Measurements from ENCODE around the gene PRRC2B.
"Not testable (repeated sequence)": the region's sequence is repeated elsewhere in the genome, so short reads cannot be mapped to it uniquely, and the experiment has no call there.

Gene PRRC2B

DNA sequence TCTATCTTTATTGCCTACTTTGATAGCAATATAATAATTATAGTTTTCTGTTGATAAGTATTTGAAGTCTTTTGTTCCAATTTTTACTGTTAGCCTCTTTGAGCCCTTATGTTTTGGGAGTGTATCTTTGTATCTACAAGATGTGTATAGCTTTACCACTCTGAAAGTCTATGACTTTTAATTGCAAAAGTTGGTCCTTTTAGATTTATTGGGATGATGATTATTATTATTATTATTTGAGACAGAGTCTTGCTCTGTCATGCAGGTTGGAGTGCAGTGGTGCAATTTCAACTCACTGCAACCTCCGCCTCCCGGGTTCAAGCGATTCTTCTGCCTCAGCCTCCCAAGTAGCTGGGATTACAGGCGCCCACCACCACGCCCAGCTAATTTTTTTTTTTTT is 78.2 kb downstream of the PRRC2B start:
- not testable (repeated sequence) for DNase-seq (ENCODE audit: low read depth)

DNA sequence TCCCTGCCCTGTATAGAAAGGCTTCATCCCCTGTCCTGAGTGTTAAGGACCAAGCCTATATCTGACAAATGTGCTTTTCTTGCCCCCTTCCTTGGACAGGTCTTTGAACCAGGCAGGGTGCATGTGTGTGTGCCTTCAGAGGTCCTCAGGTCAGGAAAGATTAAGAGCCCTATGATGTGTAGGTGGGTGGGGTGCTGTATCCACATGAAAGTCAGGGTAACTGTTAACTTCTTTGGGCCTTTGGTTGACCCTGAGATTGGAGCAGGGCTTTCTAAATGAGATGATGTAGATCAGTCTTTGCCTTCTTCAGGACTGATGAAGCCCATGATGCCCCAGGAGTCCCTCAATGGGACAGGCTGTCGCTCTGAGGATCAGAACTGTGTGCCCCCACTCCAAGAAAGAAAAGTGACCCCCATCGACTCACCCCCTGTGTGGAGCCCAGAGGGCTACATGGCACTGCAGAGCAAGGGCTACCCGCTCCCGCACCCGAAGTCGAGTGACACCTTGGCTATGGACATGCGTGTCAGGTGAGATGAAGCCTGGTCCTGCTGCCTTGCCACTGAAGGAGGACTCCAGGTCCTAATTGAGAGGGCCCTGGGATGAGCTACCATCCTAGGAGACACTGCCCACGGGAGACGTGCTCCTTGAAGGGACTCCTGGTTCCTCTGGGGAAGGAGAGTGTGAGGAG is 79.5 kb downstream of the PRRC2B start:
- no peak for DNase-seq (ENCODE audit: low read depth)

DNA sequence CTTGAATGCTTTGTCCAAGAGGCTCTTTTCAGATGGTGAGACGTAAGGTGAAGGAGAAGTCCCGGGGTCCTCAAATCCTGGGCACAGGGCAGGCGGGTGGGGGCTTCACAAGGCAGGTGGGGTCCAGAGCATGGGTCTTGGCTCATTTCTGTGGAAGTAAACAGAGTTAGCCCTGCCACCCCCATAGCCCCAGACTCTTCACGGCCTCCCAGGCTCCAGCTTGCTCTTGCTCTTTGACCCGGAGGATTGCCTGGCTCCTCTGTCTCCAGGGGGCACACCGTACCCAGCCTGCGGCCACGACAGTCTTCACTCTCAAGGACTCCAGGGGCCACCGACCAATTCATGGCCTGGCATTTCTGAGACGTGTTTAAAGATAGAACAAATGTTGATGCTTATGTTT is 80.0 kb downstream of the PRRC2B start:
- no peak for DNase-seq (ENCODE audit: low read depth)

DNA sequence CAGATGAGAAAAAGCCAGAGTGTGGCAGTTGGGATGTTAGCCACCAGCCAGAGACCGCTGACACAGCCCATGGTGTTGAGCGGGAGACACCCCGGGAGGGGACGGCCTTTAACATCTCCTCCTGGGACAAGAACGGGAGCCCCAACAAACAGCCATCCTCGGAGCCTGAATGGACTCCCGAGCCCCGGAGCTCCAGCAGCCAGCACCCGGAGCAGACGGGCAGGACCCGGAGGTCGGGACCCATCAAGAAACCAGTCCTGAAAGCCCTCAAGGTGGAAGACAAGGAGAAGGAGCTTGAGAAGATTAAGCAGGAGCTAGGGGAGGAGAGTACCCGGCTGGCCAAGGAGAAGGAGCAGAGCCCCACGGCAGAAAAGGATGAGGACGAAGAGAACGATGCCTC is 80.8 kb downstream of the PRRC2B start:
- DNase-seq (ENCODE audit: low read depth), result no peak

DNA sequence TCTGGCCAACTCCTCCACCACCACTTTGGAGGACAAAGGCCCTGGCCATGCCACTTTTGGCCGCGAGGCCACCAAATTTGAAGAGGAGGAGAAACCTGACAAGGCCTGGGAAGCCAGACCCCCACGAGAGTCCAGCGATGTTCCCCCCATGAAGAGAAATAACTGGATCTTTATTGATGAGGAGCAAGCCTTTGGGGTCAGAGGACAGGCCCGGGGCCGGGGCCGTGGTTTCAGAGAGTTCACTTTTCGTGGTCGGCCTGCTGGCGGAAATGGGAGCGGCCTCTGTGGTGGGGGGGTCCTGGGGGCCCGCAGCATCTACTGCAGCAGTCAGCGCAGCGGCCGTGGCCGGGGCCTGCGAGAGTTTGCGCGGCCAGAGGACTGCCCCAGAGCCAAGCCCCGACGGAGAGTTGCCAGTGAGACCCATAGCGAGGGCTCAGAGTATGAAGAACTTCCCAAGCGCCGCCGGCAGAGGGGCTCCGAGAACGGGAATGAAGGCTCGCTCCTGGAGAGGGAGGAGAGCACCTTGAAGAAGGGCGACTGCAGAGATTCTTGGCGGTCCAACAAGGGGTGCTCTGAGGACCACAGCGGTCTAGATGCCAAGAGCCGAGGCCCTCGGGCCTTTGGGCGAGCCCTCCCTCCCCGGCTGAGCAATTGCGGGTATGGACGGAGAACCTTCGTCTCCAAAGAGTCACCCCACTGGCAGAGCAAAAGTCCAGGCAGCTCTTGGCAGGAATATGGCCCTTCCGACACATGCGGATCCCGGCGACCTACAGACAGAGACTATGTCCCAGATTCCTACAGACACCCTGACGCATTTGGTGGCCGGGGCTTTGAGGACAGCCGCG is 81.4 kb downstream of the PRRC2B start:
- no peak for DNase-seq (ENCODE audit: low read depth)

DNA sequence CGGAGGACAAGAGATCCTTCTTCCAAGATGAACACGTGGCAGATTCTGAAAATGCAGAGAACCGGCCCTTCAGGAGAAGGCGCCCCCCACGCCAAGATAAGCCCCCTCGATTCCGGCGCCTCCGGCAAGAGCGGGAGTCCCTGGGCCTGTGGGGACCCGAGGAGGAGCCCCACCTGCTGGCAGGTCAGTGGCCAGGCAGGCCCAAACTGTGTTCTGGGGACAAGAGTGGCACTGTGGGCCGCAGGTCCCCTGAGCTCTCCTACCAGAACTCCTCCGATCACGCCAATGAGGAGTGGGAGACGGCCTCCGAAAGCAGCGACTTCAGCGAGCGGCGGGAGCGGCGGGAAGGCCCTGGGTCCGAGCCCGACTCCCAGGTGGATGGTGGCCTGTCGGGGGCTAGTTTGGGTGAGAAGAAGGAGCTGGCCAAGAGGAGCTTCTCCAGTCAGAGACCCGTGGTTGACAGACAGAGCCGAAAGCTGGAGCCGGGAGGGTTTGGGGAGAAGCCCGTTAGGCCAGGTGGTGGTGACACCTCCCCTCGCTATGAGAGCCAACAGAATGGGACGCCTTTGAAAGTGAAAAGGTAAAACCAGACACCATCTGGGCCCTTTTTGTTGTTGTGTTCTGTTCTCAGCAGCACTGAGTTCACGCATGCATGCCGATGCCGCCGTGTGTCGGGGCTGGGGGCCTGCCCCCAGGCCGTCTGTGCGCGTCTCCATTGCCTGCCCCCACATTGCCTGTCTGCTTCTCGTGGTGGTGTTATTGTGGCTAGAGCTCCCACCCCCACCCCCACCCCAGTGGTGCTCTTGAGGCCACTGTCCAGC is 82.3 kb downstream of the PRRC2B start:
- DNase-seq (ENCODE audit: low read depth), result no peak

DNA sequence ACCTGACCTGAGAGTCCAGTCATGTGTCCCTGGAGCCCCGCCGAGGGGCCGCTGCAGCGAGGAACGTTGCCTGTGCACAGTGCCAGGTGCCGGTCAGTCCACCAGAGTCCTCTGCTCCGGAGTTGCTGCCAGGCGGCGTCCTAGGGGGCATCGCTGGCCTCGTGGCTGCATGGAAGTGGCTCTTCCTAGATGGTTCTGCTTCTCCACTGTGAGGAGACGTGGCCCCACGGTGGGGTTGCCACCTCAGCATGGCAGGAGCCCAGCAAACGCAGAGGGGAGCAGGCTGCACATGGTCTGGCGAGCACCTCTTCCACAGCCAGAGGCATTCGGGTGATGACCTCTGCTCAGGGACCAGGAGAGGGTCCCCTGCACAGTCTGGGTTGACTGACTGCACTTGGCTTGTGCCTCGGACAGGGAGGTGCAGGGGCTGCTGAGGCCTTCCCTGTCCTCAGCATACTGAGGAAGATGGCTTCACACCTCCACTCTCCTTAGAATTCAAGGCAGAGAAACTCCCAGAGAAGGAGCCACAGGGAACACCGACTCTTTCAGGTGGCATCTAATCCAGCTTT is 83.0 kb downstream of the PRRC2B start:
- DNase-seq (ENCODE audit: low read depth), result no peak

DNA sequence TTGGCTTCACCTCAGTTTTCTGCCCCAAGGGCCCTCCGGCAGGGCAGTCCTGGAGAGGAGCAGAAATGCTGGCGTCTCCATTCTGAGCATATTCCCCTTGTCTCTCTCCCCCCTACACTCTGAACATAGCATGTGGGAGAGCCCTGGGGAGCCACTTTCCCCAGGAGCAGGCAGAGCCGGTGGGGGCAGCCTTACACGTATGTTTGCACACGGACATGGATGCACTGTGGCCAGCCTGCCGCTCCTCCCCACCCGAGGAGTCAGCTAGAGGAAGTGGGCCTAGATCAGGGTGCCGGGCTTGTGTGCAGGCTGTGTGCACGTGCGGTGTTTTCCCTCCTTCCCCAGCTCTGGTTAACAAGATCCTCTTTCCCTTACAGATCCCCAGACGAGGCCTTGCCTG is 83.5 kb downstream of the PRRC2B start:
- DNase-seq (ENCODE audit: low read depth), result no peak

DNA sequence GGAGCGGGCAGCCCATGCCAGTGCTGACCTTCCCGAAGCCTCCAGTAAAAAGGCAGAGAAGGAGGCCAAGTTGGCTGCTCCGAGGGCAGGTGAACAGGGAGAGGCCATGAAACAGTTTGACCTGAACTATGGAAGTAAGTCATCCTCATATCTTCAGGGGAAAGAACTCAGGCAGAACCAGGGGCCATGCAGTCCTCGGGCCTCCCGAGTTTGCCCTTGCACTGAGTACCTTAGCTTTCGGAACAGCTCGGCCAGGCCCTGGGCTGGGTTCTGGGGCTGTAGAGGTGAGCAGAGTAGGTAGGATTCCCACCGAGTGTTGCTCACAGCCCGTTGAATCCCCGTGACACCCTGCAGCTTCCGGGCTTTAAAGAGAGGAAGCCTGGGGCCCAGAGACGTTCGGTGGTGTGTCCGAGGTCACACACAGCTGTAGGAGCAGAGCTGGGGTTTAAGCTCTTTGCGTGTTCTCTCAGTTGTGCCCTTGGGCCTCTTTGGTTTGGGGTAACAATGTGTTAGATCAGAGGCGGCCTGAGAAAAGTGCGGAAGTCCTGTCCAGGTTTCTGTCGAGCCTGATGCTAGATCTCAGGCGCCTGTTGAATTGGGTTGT is 84.0 kb downstream of the PRRC2B start:
- no peak for DNase-seq (ENCODE audit: low read depth)

DNA sequence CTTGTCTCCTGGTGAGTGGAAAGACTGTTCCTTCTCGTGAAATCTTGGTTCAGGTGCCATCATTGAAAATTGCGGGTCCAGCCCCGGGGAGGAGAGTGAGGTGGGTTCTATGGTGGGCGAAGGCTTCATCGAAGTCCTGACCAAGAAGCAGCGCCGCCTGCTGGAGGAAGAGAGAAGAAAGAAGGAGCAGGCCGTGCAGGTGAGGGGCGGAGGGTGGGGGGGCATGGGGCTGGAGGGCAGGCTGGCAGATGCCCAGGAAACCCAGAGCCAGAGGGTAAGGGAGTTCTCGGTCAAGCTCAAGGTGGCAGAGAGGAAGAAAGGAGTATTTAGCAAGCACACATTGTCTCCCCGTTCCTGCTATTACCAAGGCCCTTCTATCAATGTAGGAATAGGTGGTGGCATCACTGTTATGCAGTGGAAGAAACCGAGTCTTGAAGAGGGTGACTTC is 84.6 kb downstream of the PRRC2B start:
- DNase-seq (ENCODE audit: low read depth), result no peak

DNA sequence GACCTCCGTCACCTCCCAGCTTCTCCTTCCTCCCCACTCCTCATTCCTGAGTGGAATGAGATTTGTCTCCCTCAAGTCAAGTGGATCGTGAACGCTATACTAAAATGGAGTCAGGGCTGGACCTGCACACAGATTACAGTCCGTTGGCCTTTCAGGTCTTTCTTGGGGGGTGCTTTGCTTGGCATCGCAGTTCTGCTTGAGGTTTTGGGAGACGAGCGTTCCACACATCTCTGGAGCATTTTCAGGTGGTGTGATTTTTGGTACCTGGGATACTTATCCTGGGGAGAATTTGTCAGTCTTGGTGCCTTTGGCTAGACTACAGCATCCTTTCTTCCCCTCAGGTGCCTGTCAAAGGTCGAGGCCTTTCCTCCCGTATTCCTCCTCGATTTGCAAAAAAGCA is 85.0 kb downstream of the PRRC2B start:
- DNase-seq (ENCODE audit: low read depth), result no peak

DNA sequence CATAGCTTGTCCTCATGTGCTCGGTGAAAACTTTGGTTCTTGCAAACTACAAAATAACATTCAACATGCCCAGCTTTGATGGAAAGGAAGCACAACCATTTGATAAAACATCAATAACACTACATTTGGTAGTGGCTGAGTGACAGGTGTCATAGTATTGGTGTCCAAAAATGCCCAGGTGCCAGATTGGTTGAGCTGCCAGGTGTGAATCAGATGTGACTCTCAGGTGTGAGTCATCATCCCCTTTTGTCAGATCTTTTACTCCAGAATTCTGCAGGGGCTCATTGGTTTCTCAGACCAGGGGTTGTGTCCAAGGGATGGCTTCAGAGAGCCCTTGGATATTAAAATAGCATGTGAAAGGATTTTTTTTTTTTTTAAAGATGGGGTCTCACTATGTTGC is 86.4 kb downstream of the PRRC2B start:
- no peak for DNase-seq (ENCODE audit: low read depth)

DNA sequence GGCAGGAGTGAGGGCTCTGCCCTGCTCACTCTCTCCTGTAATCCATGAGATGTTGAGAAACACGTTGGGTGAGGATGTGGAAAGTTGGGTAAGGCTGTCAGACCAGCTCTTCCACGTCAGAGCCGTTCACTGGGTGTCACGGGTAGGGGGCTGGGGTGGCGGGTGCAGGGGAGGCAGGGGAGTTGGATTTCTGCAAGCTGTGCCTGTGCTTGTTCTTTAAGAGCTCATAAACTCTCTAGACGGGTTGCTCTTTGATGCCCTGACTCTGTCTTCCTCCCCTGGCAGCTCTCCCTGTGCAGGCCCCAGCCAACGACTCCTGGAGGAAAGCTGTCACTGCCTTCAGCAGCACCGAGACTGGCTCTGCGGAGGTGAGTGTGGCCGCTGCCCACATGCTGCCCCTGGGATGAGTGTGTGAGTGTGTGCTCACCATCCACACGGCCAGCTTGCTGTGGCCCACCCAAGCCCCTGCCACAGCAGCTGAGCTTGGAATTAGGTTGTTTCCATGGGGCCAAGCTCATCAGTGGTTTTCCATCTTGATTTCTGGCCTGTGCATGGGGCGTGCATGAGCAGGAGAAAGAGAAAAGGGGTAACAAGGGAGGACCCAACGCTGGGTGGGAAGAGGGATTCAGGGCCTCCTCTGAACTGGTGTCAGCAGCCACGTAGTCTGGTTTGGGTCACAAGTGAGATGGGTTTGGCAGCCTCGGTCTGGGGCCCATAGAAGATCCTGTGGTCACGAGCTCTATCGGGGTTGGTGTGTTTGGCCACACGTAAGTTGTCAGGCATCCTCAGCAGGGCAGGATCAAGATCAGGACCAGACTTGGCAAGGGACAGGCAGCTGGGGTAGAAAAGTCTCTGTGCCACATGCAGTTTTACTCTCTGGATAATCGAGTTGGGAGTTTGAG is 87.8 kb downstream of the PRRC2B start:
- no peak for DNase-seq (ENCODE audit: low read depth)

DNA sequence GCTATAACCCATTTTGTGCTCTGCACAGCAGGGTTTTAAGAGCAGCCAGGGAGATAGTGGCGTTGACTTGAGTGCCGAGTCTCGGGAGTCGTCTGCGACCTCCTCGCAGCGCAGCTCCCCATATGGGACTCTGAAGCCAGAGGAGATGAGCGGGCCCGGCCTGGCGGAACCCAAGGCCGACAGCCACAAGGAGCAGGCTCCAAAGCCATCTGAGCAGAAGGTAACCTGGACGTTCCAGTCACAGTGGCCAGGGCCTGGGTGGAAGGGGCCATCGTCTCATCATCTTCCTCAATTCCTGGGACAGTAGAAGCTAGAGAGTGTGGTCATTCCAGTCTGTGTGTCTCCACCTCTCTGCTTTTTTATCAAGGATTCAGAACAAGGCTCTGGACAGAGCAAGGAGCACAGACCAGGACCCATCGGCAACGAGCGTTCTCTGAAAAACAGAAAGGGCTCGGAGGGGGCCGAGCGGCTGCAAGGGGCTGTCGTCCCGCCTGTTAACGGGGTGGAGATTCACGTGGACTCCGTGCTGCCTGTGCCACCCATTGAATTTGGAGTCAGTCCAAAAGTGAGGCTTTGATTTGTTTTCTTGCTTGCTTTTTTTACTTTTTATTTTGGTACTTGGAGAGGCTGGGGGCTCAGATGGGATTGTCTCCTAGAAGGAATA is 88.6 kb downstream of the PRRC2B start:
- DNase-seq (ENCODE audit: low read depth), result no peak

DNA sequence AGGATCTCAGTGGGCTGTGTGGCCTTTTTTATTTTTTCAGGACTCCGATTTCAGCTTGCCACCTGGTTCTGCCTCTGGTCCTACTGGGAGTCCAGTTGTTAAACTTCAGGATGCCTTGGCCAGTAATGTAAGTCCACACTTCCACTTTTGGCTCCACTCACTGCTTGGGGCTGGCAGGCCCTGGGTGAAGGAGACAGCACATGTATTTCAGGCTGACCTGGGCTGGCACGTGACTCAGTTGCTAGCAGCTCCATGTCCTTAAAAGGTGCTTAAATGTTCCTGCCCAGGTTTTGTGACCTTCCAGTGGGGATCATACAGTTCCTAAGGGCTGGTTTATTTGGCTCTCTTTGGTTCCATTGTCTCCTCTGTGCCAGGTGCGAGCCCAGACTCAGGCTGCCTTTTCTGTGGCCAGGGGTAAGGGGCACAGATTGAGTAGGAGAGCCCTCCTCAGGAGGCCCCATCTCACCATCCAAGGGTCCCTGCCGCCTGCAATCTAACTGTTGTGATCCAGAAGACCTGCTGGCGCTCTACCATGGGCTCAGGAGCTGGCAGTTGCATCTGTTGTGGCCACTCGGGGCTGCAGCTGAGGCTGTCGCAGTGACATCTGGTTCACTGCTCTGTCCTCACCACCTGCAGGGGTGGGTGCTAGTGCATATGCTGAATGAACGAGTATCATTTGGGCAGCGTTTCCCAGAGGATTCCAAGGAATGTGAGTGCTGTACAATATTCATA is 89.6 kb downstream of the PRRC2B start:
- no peak for DNase-seq (ENCODE audit: low read depth)

DNA sequence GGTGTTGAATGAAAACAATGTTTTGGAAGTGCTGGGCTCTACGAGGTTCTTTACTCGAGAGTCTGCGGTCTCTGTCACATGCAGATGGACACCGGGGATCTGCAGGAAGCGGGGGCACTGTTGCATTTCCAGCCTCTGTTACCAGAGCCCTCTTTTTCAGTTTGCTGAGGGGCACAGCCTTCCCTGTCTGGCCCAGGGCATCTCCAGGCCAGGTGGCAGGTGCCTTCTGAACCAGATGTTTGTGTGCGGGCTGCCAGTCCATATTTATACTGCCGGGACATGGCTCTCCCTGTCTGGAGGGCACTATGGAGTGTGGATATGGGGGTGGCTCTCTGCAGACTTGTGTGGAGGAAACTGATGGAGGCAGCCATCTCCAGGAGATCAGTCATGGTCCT is 90.2 kb downstream of the PRRC2B start:
- no peak for DNase-seq (ENCODE audit: low read depth)

DNA sequence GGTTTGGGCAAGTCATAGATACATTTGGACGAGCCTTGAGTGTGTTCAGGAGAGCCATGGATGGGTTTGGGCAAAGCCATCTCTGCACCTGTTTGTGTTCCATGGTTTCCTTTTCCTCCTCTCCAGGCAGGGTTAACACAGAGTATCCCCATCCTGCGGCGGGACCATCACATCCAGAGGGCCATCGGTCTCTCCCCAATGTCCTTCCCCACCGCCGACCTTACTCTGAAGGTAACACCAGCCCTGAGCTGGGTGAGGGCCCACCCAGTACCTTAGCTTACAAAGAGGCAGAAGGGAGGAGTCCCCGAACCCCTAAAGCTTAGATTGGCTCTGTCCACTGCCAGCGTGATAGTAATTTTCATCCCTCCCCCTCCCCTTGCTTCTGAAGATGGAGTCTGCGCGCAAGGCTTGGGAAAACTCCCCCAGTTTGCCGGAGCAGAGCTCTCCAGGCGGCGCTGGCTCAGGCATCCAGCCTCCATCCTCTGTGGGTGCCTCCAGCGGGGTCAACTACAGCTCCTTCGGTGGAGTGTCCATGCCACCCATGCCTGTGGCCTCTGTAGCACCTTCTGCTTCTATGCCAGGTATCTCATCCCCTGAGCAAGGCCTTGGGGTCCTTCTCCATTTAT is 90.8 kb downstream of the PRRC2B start:
- no peak for DNase-seq (ENCODE audit: low read depth)

DNA sequence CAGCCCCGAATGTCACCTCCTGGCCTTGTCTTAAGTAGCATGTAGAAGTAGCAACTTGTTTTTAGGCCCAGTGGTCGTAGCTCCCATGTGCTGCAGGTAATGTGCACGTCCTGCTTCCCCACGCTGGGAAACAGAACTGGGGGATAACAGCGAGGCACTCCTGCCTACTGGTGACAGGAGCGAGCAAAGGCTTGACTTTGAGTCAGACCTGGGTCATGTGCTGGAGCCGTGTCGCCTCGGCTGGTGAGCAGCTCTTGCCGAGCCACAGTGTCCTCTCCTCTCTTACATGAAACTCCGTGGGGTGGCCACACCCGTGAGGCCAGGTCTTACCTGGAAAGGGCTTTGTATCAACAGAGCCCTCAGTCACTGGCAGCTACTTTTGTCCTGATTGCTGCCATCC is 91.3 kb downstream of the PRRC2B start:
- DNase-seq (ENCODE audit: low read depth), result no peak

DNA sequence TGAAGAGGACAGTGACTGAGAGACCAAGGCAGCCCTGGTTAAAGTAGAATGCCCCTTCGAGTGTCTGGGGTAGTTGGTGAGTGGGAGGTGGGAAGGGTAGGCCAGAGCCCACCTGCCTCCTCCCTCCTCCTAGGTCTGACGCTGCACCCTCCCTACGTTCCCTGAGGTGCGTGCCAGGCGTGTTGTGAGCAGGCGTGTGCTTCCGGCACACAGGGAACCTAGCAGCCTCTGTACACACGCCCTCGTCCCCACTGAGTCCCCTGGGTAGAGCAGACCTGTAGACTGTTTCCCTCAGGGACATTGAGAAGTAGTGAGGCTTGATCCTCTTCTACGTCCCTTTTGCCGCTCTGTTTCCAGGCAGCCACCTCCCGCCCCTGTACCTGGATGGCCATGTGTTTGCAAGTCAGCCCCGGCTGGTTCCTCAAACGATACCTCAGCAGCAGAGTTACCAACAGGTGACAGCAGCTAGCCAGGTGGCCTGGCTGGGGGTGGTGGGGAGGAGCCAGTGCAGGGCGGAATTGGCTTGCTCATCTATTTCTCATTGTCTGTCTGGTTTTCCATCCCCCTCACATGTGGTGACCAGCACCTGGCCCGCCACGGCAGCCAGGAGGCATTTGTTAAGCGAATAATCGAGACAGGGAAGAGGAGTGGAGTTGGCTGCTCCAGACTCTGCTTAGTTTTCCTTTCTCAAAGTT is 92.0 kb downstream of the PRRC2B start:
- DNase-seq (ENCODE audit: low read depth), result no peak

Data from non-pigmented ciliary epithelial cell (primary cell).